Activated CD4-positive, alpha-beta T cell treated with anti-CD3 and anti-CD28 coated beads, Interleukin-2, amount 50 U/mL, for 48 hours (primary cell): ENCODE results near the gene LAMC3.

Experiments used
- DNase-seq, 2 experiments: peaks; one replicate each; pipeline ENCODE4 v3.0.0-alpha.2; 2020

LAMC3 gene

GRCh38 chr9:131126059-131126426, 117.1 kb downstream of the LAMC3 start:
- DNase-seq: no peak

GRCh38 chr9:131129183-131129582, 120.2 kb downstream of the LAMC3 start:
- no peak for DNase-seq

- no peak for DNase-seq
Measured at GRCh38 chr9:131138676-131139075, 129.7 kb downstream of the LAMC3 start.

- no peak for DNase-seq
Measured at GRCh38 chr9:131140112-131140511, 131.1 kb downstream of the LAMC3 start.

- no peak for DNase-seq
Measured at GRCh38 chr9:131140550-131140949, 131.6 kb downstream of the LAMC3 start.

GRCh38 chr9:131142160-131142559, 133.2 kb downstream of the LAMC3 start:
- no peak for DNase-seq
